HG02884 (cell line): ENCODE measurements around the gene CD79A.
A peak's percentile ranks its signal among the peaks of the same experiment; 100 is the strongest.

Source experiments
- ATAC-seq: cut with Tn5 transposase; IDR thresholded peaks from one replicate; pipeline ENCODE4 v1.9.1; 2021; ENCODE audit warnings: mild to moderate bottlenecking, moderate library complexity; ENCODE audit not compliant: unreplicated experiment

Gene CD79A

DNA sequence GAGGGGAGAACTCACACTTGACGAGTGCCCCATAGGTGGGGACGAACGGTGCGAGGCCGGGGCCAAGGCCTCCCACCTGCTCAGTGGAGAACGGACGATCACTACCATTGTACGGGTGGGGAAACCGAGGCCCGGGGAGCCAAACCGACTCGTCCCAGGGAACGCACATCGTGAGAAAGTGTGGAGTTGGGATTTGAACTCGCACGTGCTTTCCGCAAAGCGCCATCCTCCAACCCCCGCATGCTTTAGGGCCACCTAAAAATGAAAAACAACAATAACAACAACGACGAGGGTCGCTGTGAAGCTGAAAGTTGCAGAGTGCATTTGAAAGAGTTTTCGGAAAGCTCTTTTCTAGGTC, 6.4 kb downstream of the CD79A start:
- ATAC-seq = no peak

DNA sequence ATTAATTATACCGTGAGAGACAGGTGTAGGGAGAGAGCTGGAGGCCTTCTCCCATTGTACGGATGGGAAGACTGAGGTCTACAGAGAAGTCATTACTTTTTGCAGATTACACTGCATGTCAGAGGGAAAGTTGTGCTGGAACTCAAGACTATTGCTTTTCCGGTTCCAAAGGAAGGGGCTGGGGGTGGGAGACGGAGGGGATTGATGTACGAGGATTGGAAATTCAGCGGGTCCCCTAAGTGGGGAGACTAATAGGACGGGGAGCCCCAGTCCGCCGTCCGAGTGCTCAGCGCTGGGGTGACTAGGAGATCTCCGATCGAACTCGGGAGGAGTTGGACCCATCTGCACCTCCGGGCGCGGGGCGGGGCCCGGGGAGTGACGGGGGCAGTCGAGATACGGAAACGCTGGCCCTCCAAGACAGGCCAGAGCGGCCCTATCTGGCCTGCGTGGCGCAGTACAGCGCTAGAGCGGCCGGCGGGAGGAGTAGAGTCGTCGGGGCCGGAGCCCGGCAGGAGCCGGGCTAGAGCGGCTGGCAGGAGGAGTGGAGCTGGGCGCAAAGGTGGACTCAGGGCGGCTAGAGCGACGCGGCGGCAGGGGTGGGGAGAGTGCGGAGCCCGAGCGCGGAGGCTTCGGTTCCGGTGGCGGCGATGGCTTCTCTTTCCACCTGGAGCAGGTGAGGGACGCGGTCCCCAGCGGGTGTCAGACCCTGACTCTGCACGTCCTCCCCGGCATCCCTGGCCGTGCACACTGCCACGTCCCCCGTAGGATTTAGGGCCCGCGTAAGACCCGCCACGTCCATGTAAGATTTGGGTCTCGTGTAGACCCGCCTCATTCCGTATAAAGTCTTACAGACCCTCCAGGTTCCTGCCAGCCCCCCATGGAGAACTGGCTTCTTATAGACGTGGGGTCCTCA, 7.0 kb downstream of the CD79A start:
- ATAC-seq = peak; percentile 67

DNA sequence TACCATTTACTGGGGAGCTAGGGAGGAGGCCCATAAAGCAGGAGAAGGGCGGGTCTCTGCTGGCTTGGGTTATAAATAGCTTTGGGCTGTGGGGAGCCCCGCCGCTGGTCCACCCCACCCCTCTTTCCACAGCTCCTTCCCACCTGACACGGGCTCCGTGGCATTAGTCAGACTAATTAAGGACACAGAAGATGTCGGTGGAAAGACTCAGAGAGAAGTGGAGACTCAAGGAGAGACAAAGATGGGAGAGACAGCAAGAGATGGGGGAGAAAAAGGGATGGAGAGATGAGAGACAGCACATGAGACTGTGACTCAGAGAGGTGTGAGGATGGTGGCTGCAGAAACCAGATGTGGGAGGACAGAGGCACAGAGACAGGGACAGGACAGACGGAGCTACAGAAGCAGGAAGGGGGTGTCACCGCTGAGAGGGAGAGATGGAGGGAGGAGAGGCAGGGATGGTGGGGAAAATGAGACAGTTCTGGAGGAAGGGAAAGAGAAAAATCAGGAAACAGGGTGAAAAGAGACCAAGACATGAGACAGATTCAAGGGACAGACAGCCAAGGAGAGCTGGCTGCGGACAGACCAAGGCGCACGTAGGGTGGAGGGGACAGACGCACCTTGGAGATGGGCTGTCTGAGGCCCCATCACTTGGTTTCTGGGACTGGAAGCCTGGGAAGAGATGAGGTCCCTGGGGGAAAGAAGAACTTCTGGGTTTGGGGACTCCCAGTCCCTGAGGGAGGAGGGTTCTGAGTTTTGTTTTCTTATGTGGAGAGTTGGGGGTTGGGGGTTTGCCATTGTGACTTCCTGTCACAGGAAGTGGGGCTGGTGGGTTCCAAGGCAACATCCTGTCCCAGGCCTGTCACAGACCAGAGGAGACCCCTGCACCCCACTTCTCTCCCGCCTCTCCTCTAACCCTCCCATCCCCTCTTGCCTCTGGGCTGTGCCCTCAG, 10.0 kb downstream of the CD79A start:
- no peak for ATAC-seq

DNA sequence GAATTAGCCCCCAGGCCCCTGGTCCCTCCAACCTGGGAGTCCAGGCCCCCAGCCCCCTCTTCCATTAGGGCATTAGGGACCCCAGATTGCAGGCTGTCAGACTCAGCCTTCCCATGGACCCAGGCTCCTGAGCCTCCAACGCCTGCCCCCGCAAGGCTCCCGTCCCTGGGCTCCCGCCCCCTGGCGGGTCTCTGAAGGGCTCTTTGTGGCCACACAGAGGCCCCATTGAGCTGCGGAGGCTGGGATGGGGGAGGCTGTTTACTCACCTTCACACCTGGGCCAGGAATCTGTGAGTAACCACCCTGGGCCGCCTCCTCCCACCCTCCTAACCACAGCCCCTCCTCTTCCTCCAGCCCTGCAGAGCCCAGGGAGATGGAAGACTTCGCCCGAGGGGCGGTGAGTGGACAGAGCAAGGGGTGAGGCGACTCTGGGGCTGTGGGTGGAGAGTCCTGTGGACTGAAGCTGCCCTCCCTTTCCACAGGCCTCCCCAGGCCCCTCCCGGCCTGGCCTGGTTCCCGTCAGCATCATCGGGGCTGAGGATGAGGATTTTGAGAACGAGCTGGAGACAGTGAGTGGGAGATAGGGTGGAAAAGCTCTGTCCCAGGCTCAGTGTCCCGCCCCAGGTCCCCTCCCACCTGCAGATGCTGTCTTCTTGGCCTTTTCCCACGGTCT, 10.8 kb downstream of the CD79A start:
- ATAC-seq = no peak

DNA sequence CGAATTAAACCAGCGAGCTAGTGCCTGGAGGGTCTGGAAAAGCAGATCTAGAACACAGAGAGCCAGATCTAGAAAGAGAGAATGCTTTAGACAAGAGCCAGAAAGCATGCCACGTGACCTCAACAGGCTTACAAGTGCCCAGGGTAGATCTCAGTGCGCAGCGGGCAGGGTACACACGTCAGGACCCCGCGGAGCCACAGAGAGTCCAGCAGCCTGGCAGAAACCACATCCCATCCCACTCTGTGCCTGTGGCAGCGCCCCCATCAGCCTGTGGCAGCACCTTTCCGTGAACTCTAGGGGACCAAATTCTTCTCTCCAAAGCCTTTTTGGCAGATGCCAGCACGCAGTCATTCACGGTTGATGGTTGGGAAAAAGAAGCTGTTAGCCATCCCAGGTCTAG, 11.8 kb downstream of the CD79A start:
- ATAC-seq = no peak

DNA sequence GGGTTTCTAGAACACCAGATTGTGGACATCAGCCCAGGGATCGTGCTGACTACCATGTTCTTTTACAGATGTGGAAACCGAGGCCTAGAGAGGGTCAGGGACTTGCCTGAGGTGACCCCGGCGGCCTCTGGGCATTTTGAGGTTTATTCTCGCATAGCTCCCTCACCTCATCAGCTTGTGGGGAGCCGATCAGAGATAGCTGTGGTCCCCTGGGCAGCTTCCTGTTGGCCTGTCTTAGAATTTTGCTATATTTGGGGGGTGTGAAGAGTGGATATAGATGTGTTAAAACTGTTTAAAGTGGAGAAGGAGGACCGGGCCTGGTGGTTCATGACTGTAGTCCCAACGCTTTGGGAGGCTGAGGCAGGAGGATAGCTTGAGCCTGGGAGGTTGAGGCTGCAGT, 12.8 kb downstream of the CD79A start:
- no peak for ATAC-seq

DNA sequence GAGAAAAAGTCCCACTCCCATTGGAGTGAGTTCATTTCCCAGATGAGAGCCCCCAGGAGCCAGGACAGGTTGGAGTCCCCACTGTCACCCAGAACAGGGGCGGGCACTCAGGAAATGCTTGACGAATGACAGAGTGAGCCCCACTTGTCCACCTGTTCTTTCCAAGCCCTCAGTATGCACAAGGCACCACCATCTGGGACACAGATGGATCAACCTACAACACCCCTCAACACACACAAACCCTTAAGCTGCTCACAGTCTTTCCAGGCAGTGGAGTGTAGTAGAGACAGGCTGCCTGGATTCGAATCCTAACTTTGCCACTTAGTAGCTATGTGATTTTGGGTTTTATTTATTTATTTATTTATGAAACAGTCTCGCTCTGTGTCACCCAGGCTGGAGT, 13.9 kb downstream of the CD79A start:
- no peak for ATAC-seq

DNA sequence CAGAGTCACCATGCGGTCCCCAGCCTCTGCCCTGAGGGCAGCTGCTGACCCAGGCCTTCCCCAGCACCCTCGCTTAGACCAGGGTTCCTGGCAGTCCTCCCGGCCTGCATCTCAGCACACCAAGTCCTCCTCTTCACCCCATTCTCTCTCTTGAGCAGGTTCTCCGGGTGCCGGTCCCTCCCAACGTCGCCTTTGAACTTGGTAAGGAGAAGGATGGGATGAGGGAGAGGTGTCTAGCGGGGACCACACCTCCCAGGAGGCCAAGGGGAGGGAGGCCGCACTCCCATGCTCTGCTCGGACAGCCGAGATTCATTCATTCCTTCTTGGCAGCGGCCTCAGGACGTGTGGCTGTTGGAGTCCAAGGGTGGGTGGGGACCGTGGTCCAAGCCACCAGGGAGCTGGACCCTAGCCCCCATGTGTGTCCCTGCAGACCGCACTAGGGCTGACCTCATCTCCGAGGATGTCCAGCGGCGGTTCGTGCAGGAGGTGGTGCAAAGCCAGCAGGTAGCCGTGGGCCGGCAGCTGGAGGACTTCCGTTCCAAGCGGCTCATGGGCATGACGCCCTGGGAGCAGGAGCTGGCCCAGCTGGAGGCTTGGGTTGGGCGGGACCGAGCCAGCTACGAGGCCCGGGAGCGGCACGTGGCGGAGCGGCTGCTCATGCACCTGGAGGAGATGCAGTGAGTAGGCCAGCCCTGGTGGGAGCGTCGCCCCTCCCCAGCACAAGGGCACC, 15.3 kb downstream of the CD79A start:
- ATAC-seq = no peak

DNA sequence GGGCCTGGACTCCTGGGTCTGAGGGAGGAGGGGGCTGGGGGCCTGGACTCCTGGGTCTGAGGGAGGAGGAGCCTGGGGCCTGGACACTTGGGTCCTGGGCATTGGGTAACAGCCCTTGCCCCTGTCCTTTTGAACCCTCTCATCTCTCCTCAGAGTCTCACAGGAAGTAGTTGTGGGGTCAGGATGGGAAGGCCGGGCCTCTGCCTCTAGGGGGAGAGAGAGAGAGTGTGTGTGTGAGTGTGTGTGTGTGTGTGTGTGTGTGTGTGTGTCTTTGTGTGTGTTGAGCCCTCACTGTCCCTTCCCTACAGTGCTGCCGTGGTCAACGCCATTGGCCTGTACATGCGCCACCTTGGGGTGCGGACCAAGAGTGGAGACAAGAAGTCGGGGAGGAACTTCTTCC, 16.8 kb downstream of the CD79A start:
- ATAC-seq = no peak

DNA sequence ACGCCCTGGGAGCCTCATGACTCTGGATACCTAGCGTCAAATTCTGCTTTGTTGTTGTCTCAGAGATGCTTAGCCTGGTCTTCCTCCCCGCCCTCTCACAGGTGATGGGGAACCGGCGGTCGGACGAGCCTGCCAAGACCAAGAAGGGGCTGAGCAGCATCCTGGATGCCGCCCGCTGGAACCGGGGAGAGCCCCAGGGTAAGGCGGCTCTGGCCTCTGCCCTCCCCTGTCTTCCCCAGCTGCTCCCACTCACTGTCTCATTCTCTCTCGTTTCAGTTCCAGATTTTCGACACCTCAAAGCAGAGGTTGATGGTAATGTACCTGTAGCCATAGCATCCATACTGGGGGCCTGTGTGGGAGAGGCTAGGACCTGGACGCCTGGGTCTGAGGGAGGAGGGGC, 17.3 kb downstream of the CD79A start:
- no peak for ATAC-seq

DNA sequence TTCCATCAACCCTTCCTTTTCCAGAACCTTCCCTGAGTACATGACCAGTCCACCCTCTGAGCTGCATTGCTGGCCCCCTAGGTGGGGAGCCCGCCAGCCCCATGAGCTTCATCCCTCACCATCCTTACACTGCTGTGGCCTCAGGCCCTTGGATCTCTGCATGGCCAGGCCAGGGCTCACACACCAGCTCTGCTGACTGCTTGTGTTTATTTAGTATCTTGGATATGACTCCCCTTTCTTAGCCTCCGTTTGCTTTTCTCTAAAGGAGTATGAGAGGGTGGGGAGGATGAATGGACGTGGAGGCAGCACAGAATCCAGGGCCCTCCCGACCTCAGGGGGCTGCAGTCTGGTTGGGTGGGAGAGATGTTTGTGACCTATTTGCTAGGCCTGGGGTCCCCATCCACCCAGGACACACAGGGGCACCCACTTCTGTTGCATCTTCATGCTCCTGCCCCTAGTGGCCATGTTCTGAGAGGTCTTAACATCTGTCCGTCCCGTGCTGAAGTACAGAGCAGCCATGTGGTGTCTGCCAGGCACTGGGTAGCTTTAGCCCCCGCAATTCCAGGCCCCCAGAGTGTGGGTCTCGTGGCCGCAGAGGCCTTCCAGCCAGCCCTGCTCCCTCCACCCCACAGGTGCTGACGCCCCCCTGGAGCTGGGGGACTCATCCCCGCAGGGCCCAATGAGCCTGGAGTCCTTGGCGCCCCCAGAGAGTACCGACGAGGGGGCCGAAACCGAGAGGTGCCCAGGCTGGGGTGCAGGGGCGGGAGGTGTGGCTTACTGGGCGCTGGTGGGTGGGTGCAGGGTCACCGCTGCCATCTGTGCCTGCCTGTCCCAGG, 18.9 kb downstream of the CD79A start:
- ATAC-seq = no peak

DNA sequence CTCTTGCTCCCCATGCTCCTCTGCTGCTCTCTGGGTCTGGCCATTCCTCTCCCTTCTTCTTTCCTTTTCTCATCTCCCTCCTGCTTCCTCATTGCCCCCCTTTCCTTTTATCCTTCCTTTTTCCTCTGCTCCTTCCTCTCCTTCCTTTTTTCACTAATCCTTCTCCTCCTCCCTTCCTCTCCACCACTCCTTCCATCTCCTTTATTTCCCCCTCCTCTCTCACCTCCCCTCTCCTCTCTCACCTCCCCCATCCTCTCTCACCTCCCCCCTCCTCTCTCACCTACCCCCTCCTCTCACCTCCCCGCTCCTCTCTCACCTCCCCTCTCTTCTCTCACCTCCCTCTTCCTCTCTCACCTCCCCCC, 19.5 kb downstream of the CD79A start:
- ATAC-seq = no peak

DNA sequence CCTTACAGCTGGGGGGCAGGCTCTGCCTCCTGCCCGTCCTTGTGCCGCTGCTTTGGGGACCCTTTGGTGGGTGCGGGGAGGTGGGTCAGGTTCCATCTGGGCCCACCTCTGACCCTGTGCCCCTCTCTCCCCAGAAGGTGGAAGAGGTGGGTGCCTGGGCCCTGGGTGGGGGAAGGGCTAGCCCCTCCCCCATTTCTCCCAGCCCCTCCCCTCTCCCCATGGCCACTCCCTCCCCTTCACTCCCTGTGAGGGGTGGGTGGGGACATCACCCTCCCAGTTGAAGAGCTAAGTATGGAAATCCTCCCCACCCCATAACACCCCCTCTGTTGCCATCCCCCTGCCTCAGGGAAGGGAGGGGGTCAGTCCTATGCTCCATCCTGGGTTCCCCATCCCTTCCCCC, 20.1 kb downstream of the CD79A start:
- no peak for ATAC-seq

DNA sequence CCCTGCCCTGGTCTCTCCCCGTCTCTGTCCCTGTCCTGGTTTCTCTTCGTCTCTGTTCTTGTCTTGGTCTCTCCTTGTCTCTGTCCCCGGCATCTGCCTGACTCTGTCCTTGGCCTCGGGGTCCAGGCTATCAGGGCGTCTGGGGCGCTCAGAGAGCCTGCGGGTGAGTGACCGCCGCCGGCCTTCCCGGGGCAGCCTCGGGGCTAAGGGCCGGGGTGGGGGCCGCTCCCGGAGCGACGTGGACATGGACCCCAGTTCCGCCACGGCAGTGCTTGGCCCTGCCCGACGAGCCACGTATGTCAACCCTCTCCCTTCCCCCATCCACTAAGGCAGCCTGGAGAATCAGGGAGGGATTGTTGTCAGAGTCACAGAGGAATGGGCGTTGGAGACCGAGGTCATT, 20.7 kb downstream of the CD79A start:
- ATAC-seq = no peak

DNA sequence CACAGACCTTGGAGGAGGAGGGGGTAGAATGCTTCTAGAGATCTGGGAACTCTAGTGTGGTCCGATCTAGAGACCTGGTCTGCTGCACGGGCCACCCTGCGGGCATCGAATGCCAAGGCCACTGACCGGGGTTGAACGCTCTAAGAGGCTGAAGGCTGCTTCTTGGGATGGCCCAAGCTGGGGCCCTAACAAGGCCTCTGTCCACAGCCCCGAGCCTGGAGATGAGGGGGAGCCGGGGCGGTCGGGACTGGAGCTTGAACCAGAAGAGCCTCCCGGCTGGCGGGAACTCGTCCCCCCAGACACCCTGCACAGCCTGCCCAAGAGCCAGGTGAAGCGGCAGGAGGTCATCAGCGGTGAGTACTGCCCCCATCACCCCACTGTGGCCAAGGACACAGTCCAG, 21.2 kb downstream of the CD79A start:
- ATAC-seq = no peak

DNA sequence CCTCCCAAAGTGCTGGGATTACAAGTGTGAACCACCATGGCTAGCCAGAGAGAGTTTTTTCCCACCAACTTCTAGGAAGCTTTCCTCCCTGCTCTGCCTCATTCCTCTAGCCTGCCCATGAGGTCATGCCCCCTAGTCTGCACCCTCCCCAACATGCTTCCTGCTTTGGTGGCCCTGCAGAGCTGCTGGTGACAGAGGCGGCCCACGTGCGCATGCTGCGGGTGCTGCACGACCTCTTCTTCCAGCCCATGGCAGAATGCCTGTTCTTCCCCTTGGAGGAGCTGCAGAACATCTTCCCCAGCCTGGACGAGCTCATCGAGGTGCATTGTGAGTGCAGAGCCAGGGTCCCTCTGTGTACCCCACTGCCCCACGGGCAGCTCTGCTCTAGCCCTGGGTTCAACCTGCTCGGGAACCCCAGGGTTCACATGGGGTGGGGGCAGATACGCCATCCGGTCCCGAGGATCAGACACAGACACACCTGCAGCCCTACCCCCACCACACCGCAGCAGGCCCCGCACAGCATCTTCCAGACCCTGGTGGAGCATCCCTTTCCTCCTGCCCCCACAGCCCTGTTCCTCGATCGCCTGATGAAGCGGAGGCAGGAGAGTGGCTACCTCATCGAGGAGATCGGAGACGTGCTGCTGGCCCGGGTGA, 24.8 kb downstream of the CD79A start:
- ATAC-seq = no peak

DNA sequence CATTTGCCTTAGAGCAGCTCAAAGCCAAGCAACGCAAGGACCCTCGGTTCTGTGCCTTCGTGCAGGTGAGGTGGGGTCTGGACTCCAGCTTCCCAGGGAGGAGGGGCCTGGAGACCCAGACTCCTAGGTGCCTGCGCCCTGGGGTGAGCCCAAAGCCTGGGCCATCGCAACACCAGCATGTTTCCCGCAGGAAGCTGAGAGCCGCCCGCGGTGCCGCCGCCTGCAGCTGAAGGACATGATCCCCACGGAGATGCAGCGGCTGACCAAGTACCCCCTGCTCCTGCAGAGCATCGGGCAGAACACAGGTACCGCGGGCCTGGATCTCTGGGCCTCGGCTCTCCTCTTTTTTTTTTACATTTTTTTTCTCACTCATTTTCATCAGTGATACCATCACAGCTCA, 25.5 kb downstream of the CD79A start:
- no peak for ATAC-seq

DNA sequence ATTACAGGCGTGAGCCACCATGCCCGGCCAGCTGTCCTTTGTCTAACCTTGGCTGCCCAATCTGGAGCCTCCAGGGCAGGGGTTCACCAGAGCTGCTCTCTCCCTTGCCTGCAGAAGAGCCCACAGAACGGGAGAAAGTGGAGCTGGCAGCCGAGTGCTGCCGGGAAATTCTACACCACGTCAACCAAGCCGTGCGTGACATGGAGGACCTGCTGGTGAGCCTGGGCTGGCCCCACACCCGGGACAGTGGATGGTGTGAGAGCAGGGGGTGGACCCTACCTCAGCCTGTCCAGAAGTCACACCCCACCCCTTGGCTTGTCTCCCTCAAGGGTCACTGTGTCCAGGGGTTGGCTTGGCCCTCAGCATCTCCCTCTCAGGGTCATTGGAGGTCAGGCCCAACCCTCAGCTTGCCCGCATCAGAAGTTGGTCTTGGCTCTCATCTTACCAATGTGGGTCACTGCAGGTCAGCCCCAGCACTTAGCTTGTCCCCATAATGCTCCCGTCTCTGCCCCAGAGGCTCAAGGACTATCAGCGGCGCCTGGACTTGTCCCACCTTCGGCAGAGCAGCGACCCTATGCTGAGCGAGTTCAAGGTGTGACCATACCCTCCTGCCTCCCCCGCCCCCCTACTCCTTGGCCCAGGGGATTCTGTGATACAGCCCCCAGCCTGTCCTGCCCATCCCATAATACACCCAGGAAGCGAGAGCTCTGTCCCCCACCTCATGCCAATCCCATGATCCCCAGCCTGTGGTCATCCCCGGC, 26.3 kb downstream of the CD79A start:
- ATAC-seq = no peak
